Trophoblast cell (in vitro differentiated cells and primary cell): Measurements from ENCODE around the gene CGN.
A peak's percentile ranks its signal among the peaks of the same experiment; 100 is the strongest.

Experiments
- DNase-seq, 2 donors: peaks; one replicate each; pipeline ENCODE4 v3.0.0-alpha.2; 2016
- H2AFZ ChIP-seq: 2 replicates; pipeline ENCODE4 v1.6.1; 2013; ENCODE audit warnings: low read length, moderate library complexity, mild to moderate bottlenecking; ENCODE audit not compliant: insufficient read depth, poor library complexity
- H2AK5ac ChIP-seq: 2 replicates; pipeline ENCODE4 v1.6.1; 2013; ENCODE audit warnings: mild to moderate bottlenecking, low read length
- H2BK120ac ChIP-seq: 2 replicates; pipeline ENCODE4 v1.6.1; 2013; ENCODE audit warnings: low read length, mild to moderate bottlenecking, moderate library complexity; ENCODE audit not compliant: insufficient read depth, poor library complexity
- H2BK12ac ChIP-seq: 2 replicates; pipeline ENCODE4 v1.6.1; 2013; ENCODE audit warnings: mild to moderate bottlenecking, low read length, moderate library complexity
- H2BK5ac ChIP-seq: 2 replicates; pipeline ENCODE4 v1.6.1; 2013; ENCODE audit warnings: low read length, low read depth, moderate library complexity, mild to moderate bottlenecking; ENCODE audit not compliant: poor library complexity
- H3K14ac ChIP-seq: 2 replicates; pipeline ENCODE4 v1.6.1; 2013; ENCODE audit warnings: mild to moderate bottlenecking, low read length
- H3K18ac ChIP-seq: 2 replicates; pipeline ENCODE4 v1.6.1; 2013; ENCODE audit warnings: mild to moderate bottlenecking, low read length
- H3K23ac ChIP-seq: 2 replicates; pipeline ENCODE4 v1.6.1; 2013; ENCODE audit warnings: low read length
- H3K27ac ChIP-seq: 2 replicates; pipeline ENCODE4 v1.5.1; 2013; ENCODE audit warnings: low read depth, mild to moderate bottlenecking, inconsistent platforms, low read length, moderate library complexity
- H3K27me3 ChIP-seq: 2 replicates; pipeline ENCODE4 v1.6.1; 2013; ENCODE audit warnings: inconsistent platforms, mild to moderate bottlenecking, low read length, moderate library complexity; ENCODE audit not compliant: insufficient read depth
- H3K36me3 ChIP-seq, 2 experiments: 1 replicate in 1 of 2; 2 replicates in 1 of 2; pipeline ENCODE4 v1.6.1; 2013; ENCODE audit warnings: low read length in 2 of 2, mild to moderate bottlenecking in 2 of 2, moderate library complexity in 1 of 2; ENCODE audit not compliant: insufficient read depth in 2 of 2, control insufficient read depth in 1 of 2
- H3K4ac ChIP-seq: 2 replicates; pipeline ENCODE4 v1.6.1; 2013; ENCODE audit warnings: low read depth, mild to moderate bottlenecking, low read length, moderate library complexity
- H3K4me1 ChIP-seq, 2 experiments: 1 replicate in 1 of 2; 2 replicates in 1 of 2; pipeline ENCODE4 v1.6.1; 2013; ENCODE audit warnings: low read length in 2 of 2, mild to moderate bottlenecking in 2 of 2, moderate library complexity in 1 of 2; ENCODE audit not compliant: insufficient read depth in 2 of 2, control insufficient read depth in 1 of 2
- H3K4me2 ChIP-seq: 2 replicates; pipeline ENCODE4 v1.6.1; 2013; ENCODE audit warnings: inconsistent platforms, mild to moderate bottlenecking, low read length, moderate library complexity
- H3K4me3 ChIP-seq: 2 replicates; pipeline ENCODE4 v1.5.1; 2013; ENCODE audit warnings: mild to moderate bottlenecking, low read depth, low read length, inconsistent platforms
- H3K79me1 ChIP-seq: one replicate; pipeline ENCODE4 v1.6.1; 2013; ENCODE audit warnings: low read length
- H3K79me2 ChIP-seq: 2 replicates; pipeline ENCODE4 v1.6.1; 2013; ENCODE audit warnings: low read length, mild to moderate bottlenecking; ENCODE audit not compliant: control insufficient read depth, insufficient read depth, poor library complexity
- H3K9ac ChIP-seq: 2 replicates; pipeline ENCODE4 v1.6.1; 2013; ENCODE audit warnings: mild to moderate bottlenecking, low read length
- H3K9me3 ChIP-seq: 2 replicates; pipeline ENCODE4 v1.6.1; 2013; ENCODE audit warnings: low read depth, mild to moderate bottlenecking, control low read depth, inconsistent platforms, low read length; ENCODE audit not compliant: insufficient read depth
- H4K12ac ChIP-seq: 2 replicates; pipeline ENCODE4 v1.6.1; 2013; ENCODE audit warnings: low read depth, mild to moderate bottlenecking, low read length, moderate library complexity
- H4K8ac ChIP-seq: 2 replicates; pipeline ENCODE4 v1.6.1; 2013; ENCODE audit warnings: low read depth, mild to moderate bottlenecking, low read length, moderate library complexity
- H4K91ac ChIP-seq: one replicate; pipeline ENCODE4 v1.6.1; 2013; ENCODE audit warnings: low read depth, mild to moderate bottlenecking, low read length, moderate library complexity
- WGBS: extraction: QIAGEN DNeasy Blood & Tissue Kit; methylation state at CpG from one replicate; pipeline ENCODE4 v1.1.7; 2013; ENCODE audit warnings: missing lambda C conversion rate; ENCODE audit not compliant: insufficient read length, insufficient coverage; ENCODE audit errors: extremely low coverage; 5-methylcytosine and 5-hydroxymethylcytosine counted together

CGN gene

GRCh38 chr1:151546011-151546925, 35.1 kb downstream of the CGN start:
- Histone ChIP-seq H3K4me1 (peaks cover 31 to 43% of the 10 kb centered on the region in 2 experiments), H3K36me3 (no peaks in the 10 kb centered on the region), H3K27ac (peak overlapping the region; percentile 95), H2BK5ac (no peak overlapping the region), H2BK120ac (no peak overlapping the region), H2AK5ac (no peak overlapping the region), H3K9me3 (no peaks in the 10 kb centered on the region), H2AFZ (no peak overlapping the region), H3K79me1 (peaks cover 20% of the 10 kb centered on the region), H3K23ac (no peak overlapping the region), H4K91ac (no peak overlapping the region), H2BK12ac (no peak overlapping the region), H3K14ac (no peak overlapping the region), H3K18ac (no peak overlapping the region), H3K4me2 (peak overlapping the region; percentile 42), H3K79me2 (peaks cover 20% of the 10 kb centered on the region), H4K8ac (no peak overlapping the region), H3K4ac (no peak overlapping the region), H3K27me3 (no peaks in the 10 kb centered on the region), H3K4me3 (no peak overlapping the region), H4K12ac (no peak overlapping the region), H3K9ac (no peak overlapping the region)
- WGBS, result no CpG with 5 or more reads among the region's 4 CpGs
- peak in 1 of 2 donors; percentile 67 for DNase-seq

GRCh38 chr1:151547119-151547899, 36.1 kb downstream of the CGN start:
- no CpG with 5 or more reads among the region's 7 CpGs for WGBS
- Histone ChIP-seq H2BK12ac (peak overlapping the region; percentile 95), H2AFZ (no peak overlapping the region), H3K14ac (peak overlapping the region; percentile 83), H3K23ac (no peak overlapping the region), H3K18ac (peak overlapping the region; percentile 77), H3K4me2 (peak overlapping the region; percentile 42), H3K4ac (peak overlapping the region; percentile 22), H3K4me1 (peaks cover 28 to 40% of the 10 kb centered on the region in 2 experiments), H2BK120ac (peak overlapping the region; percentile 87), H3K4me3 (no peak overlapping the region), H2AK5ac (peak overlapping the region; percentile 11), H3K36me3 (no peaks in the 10 kb centered on the region), H2BK5ac (peak overlapping the region; percentile 74), H3K79me1 (peaks cover 20% of the 10 kb centered on the region), H3K9me3 (no peaks in the 10 kb centered on the region), H3K9ac (no peak overlapping the region), H3K27me3 (no peaks in the 10 kb centered on the region), H3K27ac (peak overlapping the region; percentile 95), H4K12ac (no peak overlapping the region), H4K91ac (peak overlapping the region; percentile 90), H4K8ac (peak overlapping the region; percentile 52), H3K79me2 (peaks cover 20% of the 10 kb centered on the region)
- DNase-seq, result peak; percentile 95 to 98

GRCh38 chr1:151547900-151548230, 36.7 kb downstream of the CGN start:
- peaks cover 19% of the 10 kb centered on the region for H3K79me1 ChIP-seq

GRCh38 chr1:151549199-151549598, 38.0 kb downstream of the CGN start:
- no peaks in the 10 kb centered on the region for H3K9me3 ChIP-seq
- no peak overlapping the region for H2AFZ ChIP-seq
- no peaks in the 10 kb centered on the region for H3K36me3 ChIP-seq
- no peaks in the 10 kb centered on the region for H3K27me3 ChIP-seq
- H3K4me1 ChIP-seq, result peaks cover 23 to 32% of the 10 kb centered on the region in 2 experiments
- no peak for DNase-seq
- peak overlapping the region; percentile 63 for H2BK12ac ChIP-seq
- H3K14ac ChIP-seq, result peak overlapping the region; percentile 58
- H3K79me2 ChIP-seq, result peaks cover 17% of the 10 kb centered on the region
- H3K4ac ChIP-seq, result peak overlapping the region; percentile 80
- H3K9ac ChIP-seq, result no peak overlapping the region
- peak overlapping the region; percentile 77 for H3K27ac ChIP-seq
- H4K91ac ChIP-seq, result peak overlapping the region; percentile 55
- no peak overlapping the region for H3K23ac ChIP-seq
- no peak overlapping the region for H3K4me3 ChIP-seq
- H3K18ac ChIP-seq, result peak overlapping the region; percentile 41
- no peak overlapping the region for H2AK5ac ChIP-seq
- no CpG with 5 or more reads among the region's 2 CpGs for WGBS
- no peak overlapping the region for H4K12ac ChIP-seq
- H2BK5ac ChIP-seq, result peak overlapping the region; percentile 65
- peak overlapping the region; percentile 59 for H3K4me2 ChIP-seq
- H3K79me1 ChIP-seq, result peaks cover 16% of the 10 kb centered on the region
- peak overlapping the region; percentile 71 for H2BK120ac ChIP-seq
- H4K8ac ChIP-seq, result peak overlapping the region; percentile 49

More at GRCh38 chr1:151547900-151548230, 36.7 kb downstream of the CGN start:
- peak overlapping the region; percentile 95 for H3K27ac ChIP-seq
- no CpG with 5 or more reads among the region's 3 CpGs for WGBS
- H2BK5ac ChIP-seq, result peak overlapping the region; percentile 74
- peak overlapping the region; percentile 90 for H4K91ac ChIP-seq
- peak overlapping the region; percentile 87 for H2BK120ac ChIP-seq
- H3K4me3 ChIP-seq, result no peak overlapping the region
- H3K4me2 ChIP-seq, result peak overlapping the region; percentile 27
- H3K4me1 ChIP-seq, result peaks cover 24 to 36% of the 10 kb centered on the region in 2 experiments
- H3K79me2 ChIP-seq, result peaks cover 19% of the 10 kb centered on the region
- H3K27me3 ChIP-seq, result no peaks in the 10 kb centered on the region
- H2BK12ac ChIP-seq, result peak overlapping the region; percentile 95
- no peaks in the 10 kb centered on the region for H3K36me3 ChIP-seq
- peak overlapping the region; percentile 83 for H3K14ac ChIP-seq
- H3K18ac ChIP-seq, result peak overlapping the region; percentile 77
- H2AFZ ChIP-seq, result no peak overlapping the region
- H3K9ac ChIP-seq, result no peak overlapping the region
- no peak overlapping the region for H4K12ac ChIP-seq
- no peak overlapping the region for H3K23ac ChIP-seq
- no peak for DNase-seq
- H3K9me3 ChIP-seq, result no peaks in the 10 kb centered on the region
- peak overlapping the region; percentile 52 for H4K8ac ChIP-seq
- H3K4ac ChIP-seq, result peak overlapping the region; percentile 22
- H2AK5ac ChIP-seq, result peak overlapping the region; percentile 11
